T-cell (primary cell): ENCODE data around the gene MRPL45. TPM values are rescaled to one million over a fixed set of nuclear protein-coding genes. Genes with fewer than 3 reads are reported as not detected.

ENCODE experiments used
- ATAC-seq, 4 experiments: fragments of 200-7000 bp in 3 of 4; fragments of 150-1000 bp in 1 of 4; cut with Tn5 transposase; replicated peaks in 1 of 4; 1 replicate in 3 of 4; 2 replicates in 1 of 4; pipeline ENCODE4 v1.10.0; 2021; ENCODE audit warnings: moderate library complexity in 3 of 4, mild to moderate bottlenecking in 2 of 4, moderate number of reproducible peaks in 1 of 4
- CTCF ChIA-PET, 2 donors: fragments of 300-600 bp; sonication (Branson Sonifier 250); formaldehyde crosslinking; loops; one replicate each; lab custom pipeline; 2022; ENCODE audit warnings: antibody characterized with exemption in 2 of 2; lab: Charles Lee
- POLR2A ChIA-PET, 2 donors: fragments of 300-600 bp; sonication (Branson Sonifier 250); formaldehyde crosslinking; loops; one replicate each; lab custom pipeline; 2022; ENCODE audit warnings: antibody characterized with exemption in 2 of 2; lab: Charles Lee
- DNase-seq, 35 experiments: peaks; one replicate each; pipeline versions ENCODE4 v3.0.0 to v3.0.0-alpha.2; 2013 to 2023
- H3K27ac ChIP-seq: one replicate; pipeline ENCODE4 v1.5.1; 2013; ENCODE audit warnings: low read length
- H3K27me3 ChIP-seq, 2 experiments: replicated peaks in 1 of 2; 1 replicate in 1 of 2; 2 replicates in 1 of 2; pipeline versions ENCODE4 v1.6.1 to v1.7.0; 2013; ENCODE audit warnings: low read length in 1 of 2, mixed read lengths in 1 of 2; ENCODE audit not compliant: control insufficient read depth in 2 of 2, insufficient read depth in 2 of 2; ENCODE audit errors: extremely low read depth in 1 of 2
- H3K36me3 ChIP-seq, 2 donors: 1 replicate in 1 of 2; 2 replicates in 1 of 2; pipeline versions ENCODE4 v1.6.1 to v1.7.0; 2013; ENCODE audit warnings: low read length in 1 of 2; ENCODE audit not compliant: control insufficient read depth in 2 of 2, insufficient read depth in 1 of 2; ENCODE audit errors: extremely low read depth in 1 of 2
- H3K4me1 ChIP-seq, 2 experiments: 1 replicate in 1 of 2; 2 replicates in 1 of 2; pipeline versions ENCODE4 v1.6.1 to v1.7.0; 2013; ENCODE audit warnings: low read length in 2 of 2, mixed read lengths in 1 of 2; ENCODE audit not compliant: insufficient read depth in 2 of 2, control insufficient read depth in 1 of 2; ENCODE audit errors: extremely low read depth in 1 of 2
- H3K4me3 ChIP-seq, 2 donors: 1 replicate in 1 of 2; 2 replicates in 1 of 2; pipeline versions ENCODE4 v1.5.1 to v1.7.0; 2013; ENCODE audit warnings: mild to moderate bottlenecking in 2 of 2, low read length in 1 of 2, moderate library complexity in 1 of 2; ENCODE audit not compliant: control insufficient read depth in 1 of 2; ENCODE audit errors: extremely low read depth in 1 of 2
- H3K9me3 ChIP-seq: 2 replicates; pipeline ENCODE4 v1.7.0; 2013
- H3K27ac Mint-ChIP-seq, 2 donors: one replicate each; pipeline ENCODE4 v1.8.0; 2020 to 2021; ENCODE audit warnings: mild to moderate bottlenecking in 2 of 2, mixed read lengths in 2 of 2
- H3K27me3 Mint-ChIP-seq, 2 donors: one replicate each; pipeline ENCODE4 v1.8.0; 2021 to 2022; ENCODE audit warnings: mixed read lengths in 2 of 2
- H3K36me3 Mint-ChIP-seq: one replicate; pipeline ENCODE4 v1.8.0; 2021; ENCODE audit warnings: mixed read lengths
- H3K4me1 Mint-ChIP-seq, 3 donors: one replicate each; pipeline ENCODE4 v1.8.0; 2020 to 2022; ENCODE audit warnings: mixed read lengths in 3 of 3, mild to moderate bottlenecking in 1 of 3
- H3K4me3 Mint-ChIP-seq, 3 donors: one replicate each; pipeline ENCODE4 v1.8.0; 2020 to 2022; ENCODE audit warnings: mild to moderate bottlenecking in 3 of 3, mixed read lengths in 3 of 3, moderate library complexity in 3 of 3
- H3K9me3 Mint-ChIP-seq, 3 donors: one replicate each; pipeline ENCODE4 v1.8.0; 2020 to 2022; ENCODE audit warnings: mixed read lengths in 3 of 3
- WGBS: methylation state at CpG from one replicate; pipeline ENCODE4 v1.1.5; 2013; ENCODE audit warnings: missing lambda C conversion rate; ENCODE audit not compliant: insufficient coverage; 5-methylcytosine and 5-hydroxymethylcytosine counted together
- total RNA-seq, 35 experiments: library from RNA in 6 of 35; stranded (reverse) in 6 of 35; fragments of 120-200 nt in 1 of 35; gene quantifications; one replicate each; pipeline versions ENCODE4 v1.2.1 to v1.2.4 and lab custom pipeline; 2013 to 2026

The MRPL45 gene
- total RNA-seq, 5 donors from 2014 or later (not counting 1 experiment from before 2014, with no cell fraction given), result 16.3 to 21.7 (median 19.5) TPM

DNA sequence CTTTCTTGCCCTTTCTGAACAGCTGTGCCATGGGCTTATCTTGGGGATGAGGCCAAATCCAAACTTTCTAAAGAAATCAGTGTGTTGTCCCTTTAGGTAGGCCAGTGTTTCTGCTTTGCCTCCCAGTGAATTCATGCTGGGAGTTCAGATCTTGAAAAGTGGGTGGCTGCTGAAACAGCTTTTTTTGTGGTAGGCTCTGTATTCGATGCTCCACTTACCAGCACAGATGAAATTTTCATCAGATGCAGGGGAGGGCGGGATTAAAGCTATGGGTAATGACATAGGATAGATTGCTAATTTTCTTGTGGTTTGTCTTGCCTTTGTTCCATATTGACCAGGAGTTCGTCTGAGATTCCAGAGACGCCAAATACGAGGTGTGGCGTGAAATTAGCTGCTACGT is 57.5 kb downstream of the MRPL45 start:
- CTCF ChIA-PET, result interaction anchor here in 1 of 2 donors (1.2 kb wide), 1 partner anchor 60 kb away, joined by 3 read pairs; no protein-coding TSS in a partner anchor
- POLR2A ChIA-PET, result no interaction called here
- 90% methylated on average over 2 of the region's 7 CpGs for WGBS

DNA sequence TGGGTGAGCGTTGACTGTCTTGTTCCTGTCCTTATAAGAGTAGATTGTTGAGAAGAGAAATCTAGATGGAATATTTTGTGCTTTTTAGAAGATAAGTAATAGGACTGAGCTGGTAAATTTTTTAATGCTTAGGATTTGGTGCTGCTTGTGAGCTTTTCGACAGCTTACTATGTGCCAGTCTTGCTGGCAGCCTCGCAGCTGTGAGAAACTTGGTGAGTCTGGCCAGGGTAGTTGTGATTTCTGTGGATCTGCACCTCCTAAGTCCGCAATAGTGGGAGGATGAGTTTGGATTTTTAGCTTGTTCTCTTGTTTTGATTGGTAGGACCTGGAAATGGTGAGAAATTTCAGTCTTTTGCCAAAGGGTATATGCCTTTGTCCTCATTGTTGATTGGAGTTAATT is 58.3 kb downstream of the MRPL45 start:
- Mint-ChIP-seq H3K36me3 (no peaks in the 10 kb centered on the region), H3K4me1 (peaks cover 58 to 64% (median 60%) of the 10 kb centered on the region in 3 donors), H3K27me3 (no peaks in the 10 kb centered on the region), H3K9me3 (no peaks in the 10 kb centered on the region), H3K4me3 (peak overlapping the region in 1 of 3 donors; percentile 18), H3K27ac (no peak overlapping the region)
- no peaks in the 10 kb centered on the region for H3K9me3 ChIP-seq
- ChIA-PET POLR2A (no interaction called here), CTCF (interaction anchor here in 1 of 2 donors (0.6 kb wide), 1 partner anchor 11 kb away, joined by 3 read pairs; no protein-coding TSS in a partner anchor)
- H3K27ac ChIP-seq, result no peak overlapping the region
- no peaks in the 10 kb centered on the region for H3K27me3 ChIP-seq
- DNase-seq (no peak), ATAC-seq (no peak)
- peaks cover 3 to 24% of the 10 kb centered on the region in 2 experiments for H3K4me1 ChIP-seq
- WGBS, result 91% methylated on average over 3 of the region's 4 CpGs
- no peaks in the 10 kb centered on the region for H3K36me3 ChIP-seq
- no peak overlapping the region for H3K4me3 ChIP-seq

More for the DNA sequence above, 57.5 kb downstream of the MRPL45 start:
- ATAC-seq (no peak), DNase-seq (no peak)
- H3K27ac ChIP-seq, result no peak overlapping the region
- no peaks in the 10 kb centered on the region for H3K27me3 ChIP-seq
- no peaks in the 10 kb centered on the region for H3K36me3 ChIP-seq
- peaks cover 3 to 24% of the 10 kb centered on the region in 2 experiments for H3K4me1 ChIP-seq
- Mint-ChIP-seq H3K9me3 (no peaks in the 10 kb centered on the region), H3K36me3 (no peaks in the 10 kb centered on the region), H3K27me3 (no peaks in the 10 kb centered on the region), H3K4me3 (peak overlapping the region in 1 of 3 donors; percentile 80), H3K27ac (no peak overlapping the region), H3K4me1 (peaks cover 58 to 64% (median 60%) of the 10 kb centered on the region in 3 donors)
- no peaks in the 10 kb centered on the region for H3K9me3 ChIP-seq
- no peak overlapping the region for H3K4me3 ChIP-seq

DNA sequence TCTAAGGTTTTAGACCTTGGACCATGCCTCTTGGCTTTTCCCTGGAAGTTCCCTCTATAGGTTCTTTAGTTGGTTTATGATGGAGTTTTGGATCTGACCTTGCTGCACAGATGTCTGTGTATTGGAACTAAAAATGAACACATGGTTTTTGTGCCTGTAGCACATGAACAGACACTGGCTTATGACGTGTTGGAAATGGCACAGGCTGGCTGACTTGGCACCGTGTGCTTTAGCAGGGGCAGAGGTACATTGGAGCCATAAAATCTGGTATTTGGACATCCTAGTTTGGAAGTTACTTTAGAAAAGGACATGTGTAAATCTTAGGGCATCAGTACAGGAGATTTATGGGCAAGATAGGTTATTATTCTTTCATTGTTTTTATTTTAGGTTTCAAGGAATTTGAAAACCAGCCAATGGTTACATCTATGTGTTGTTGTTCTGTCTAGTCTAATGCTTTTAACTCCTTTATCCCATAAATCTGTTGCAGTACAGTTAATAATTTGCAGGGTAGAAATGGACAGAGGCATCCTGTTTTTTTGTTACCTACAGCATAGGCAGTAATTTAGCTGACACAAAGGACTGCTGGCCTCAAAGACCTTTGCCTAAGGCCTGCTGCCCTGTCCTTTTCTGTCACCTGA is 60.6 kb downstream of the MRPL45 start:
- ChIA-PET CTCF (no interaction called here), POLR2A (interaction anchor here in 1 of 2 donors (0.6 kb wide), 1 partner anchor 160 kb away, joined by 4 read pairs; no protein-coding TSS in a partner anchor)
- Histone ChIP-seq H3K36me3 (peaks cover 0 to 3% of the 10 kb centered on the region in 2 donors), H3K27me3 (no peaks in the 10 kb centered on the region), H3K9me3 (no peaks in the 10 kb centered on the region), H3K27ac (no peak overlapping the region), H3K4me3 (no peak overlapping the region), H3K4me1 (peaks cover 3 to 17% of the 10 kb centered on the region in 2 experiments)
- Mint-ChIP-seq H3K36me3 (peaks cover 5% of the 10 kb centered on the region), H3K27ac (peak overlapping the region in 1 of 2 donors; percentile 7), H3K27me3 (no peaks in the 10 kb centered on the region), H3K4me1 (peaks cover 48 to 63% (median 56%) of the 10 kb centered on the region in 3 donors), H3K4me3 (no peak overlapping the region), H3K9me3 (no peaks in the 10 kb centered on the region)
- DNase-seq, result no peak
- WGBS, result 95% methylated on average over 2 of the region's 2 CpGs
- ATAC-seq, result no peak

DNA sequence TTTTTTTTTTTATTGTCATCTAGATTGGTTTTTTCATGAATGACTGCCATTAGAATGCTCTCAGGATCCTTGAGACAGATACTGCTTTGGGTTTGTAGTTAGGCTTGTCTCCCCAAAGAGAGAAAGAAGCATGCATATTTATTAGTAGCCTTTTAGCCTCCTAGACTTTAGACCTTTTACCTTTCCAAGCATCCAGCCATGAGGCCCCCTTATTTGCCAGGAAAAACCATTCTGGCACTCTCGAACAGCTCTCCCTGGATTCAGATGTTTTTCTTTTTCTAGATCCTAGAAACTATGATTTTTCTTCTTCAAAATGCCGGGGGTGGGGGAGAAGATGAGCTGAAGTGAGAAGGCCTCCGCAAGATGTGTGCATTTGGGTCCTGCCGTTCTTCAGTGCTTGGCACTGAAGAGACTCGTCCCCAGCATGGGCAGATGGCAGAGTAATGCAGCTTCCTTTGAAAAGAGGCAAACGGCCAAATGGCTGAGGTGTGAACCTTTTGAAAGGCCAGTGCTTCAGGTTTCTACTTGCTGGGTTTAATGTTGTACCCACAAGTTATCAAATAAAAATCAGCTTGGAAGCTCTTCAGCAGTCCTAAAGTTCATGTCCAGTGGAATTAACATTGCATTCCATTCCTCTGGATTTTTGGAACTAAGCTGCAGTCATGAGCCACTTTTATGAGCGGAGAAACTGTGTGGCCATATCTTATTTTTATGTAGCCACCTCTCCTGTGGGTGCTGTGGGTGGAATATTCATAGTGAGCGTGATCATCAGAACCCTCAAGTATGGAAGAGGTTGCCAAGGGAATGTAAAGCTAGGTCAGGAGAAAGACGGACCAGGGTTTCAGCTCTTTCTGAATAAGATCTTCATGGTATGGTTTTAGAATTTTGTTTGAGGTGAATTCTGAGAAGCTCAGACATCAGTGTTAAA is 61.9 kb downstream of the MRPL45 start:
- Mint-ChIP-seq H3K36me3 (peaks cover 5% of the 10 kb centered on the region), H3K4me1 (peaks cover 37 to 54% (median 46%) of the 10 kb centered on the region in 3 donors), H3K9me3 (no peaks in the 10 kb centered on the region), H3K4me3 (no peak overlapping the region), H3K27ac (no peak overlapping the region), H3K27me3 (no peaks in the 10 kb centered on the region)
- no peak overlapping the region for H3K27ac ChIP-seq
- H3K4me3 ChIP-seq, result no peak overlapping the region
- H3K27me3 ChIP-seq, result no peaks in the 10 kb centered on the region
- no peak for ATAC-seq
- peaks cover 1 to 5% of the 10 kb centered on the region in 2 experiments for H3K4me1 ChIP-seq
- no peaks in the 10 kb centered on the region for H3K9me3 ChIP-seq
- H3K36me3 ChIP-seq, result peaks cover 0 to 8% of the 10 kb centered on the region in 2 donors
- ChIA-PET CTCF (interaction anchor here in 1 of 2 donors (0.6 to 1.4 kb wide), 2 partner anchors 9 to 15 kb away, joined by 3 to 12 read pairs; no protein-coding TSS in a partner anchor), POLR2A (no interaction called here)
- DNase-seq, result no peak
- 84% methylated on average over 7 of the region's 9 CpGs for WGBS

DNA sequence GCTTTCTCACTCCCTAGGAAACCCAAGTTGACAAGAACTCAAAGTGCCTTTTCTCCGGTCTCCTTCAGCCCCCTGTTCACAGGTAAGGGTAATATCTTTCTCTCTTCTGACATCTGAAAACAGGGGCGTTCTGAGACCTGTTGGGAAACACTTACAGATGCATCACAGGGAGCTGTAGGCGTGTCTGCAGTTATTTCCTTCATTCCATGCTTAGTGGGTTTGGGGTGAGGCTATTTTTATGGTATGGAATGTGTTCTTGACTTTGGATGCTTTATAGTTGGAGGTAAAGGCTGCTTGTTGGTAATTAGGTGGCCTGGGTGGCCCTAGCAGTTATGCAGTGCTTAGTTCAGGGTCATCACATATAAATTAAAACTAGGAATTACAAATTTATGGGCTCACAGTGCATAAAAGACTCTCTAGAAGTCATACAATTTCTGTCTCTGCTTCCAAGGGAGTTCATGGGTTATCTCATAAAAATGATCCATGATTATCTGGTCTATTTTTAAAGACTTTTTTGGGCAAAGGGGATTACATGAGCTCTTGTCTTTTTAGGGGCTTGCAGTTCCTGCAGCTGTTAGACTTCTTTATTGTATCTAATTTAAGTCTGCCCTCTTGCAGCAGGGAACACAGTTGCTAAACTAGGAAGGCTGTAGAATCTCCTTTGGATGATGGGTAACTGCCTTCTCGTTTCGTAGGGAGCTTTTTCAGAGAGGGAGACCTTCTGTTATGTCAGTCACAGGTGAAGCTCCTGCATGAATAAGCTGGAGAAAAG is 64.9 kb downstream of the MRPL45 start:
- H3K27ac ChIP-seq, result no peak overlapping the region
- H3K27me3 ChIP-seq, result no peaks in the 10 kb centered on the region
- no peak overlapping the region for H3K4me3 ChIP-seq
- Mint-ChIP-seq H3K4me3 (no peak overlapping the region), H3K36me3 (peaks cover 16% of the 10 kb centered on the region), H3K4me1 (peaks cover 12 to 26% (median 22%) of the 10 kb centered on the region in 3 donors), H3K27me3 (no peaks in the 10 kb centered on the region), H3K27ac (no peak overlapping the region), H3K9me3 (no peaks in the 10 kb centered on the region)
- WGBS, result no CpG with 5 or more reads among the region's 5 CpGs
- H3K9me3 ChIP-seq, result no peaks in the 10 kb centered on the region
- ChIA-PET CTCF (interaction anchor here in 1 of 2 donors (0.7 kb wide), 1 partner anchor 52 kb away, joined by 3 read pairs; no protein-coding TSS in a partner anchor), POLR2A (no interaction called here)
- ATAC-seq (no peak), DNase-seq (no peak)
- H3K36me3 ChIP-seq, result peaks cover 0 to 26% of the 10 kb centered on the region in 2 donors
- no peaks in the 10 kb centered on the region for H3K4me1 ChIP-seq
